SU-DHL-6 (cell line): ENCODE results near the gene MDM1.

ENCODE experiments used
- H2AFZ ChIP-seq: fragments of 200-600 bp; sonication (generic); 2 replicates; pipeline ENCODE4 v1.6.1; 2014; ENCODE audit warnings: low read depth, mild to moderate bottlenecking, moderate library complexity, mixed read lengths, antibody characterized with exemption, low read length; ENCODE audit not compliant: severe bottlenecking
- H3F3A ChIP-seq: fragments of 200-600 bp; shearing (Covaris generic); 2 replicates; pipeline ENCODE4 v1.6.0; 2016; ENCODE audit warnings: antibody characterized with exemption, mild to moderate bottlenecking; ENCODE audit not compliant: insufficient read depth
- H3K27ac ChIP-seq: fragments of 200-600 bp; sonication (generic); 2 replicates; pipeline ENCODE4 v1.5.1; 2016; ENCODE audit warnings: low read depth, mild to moderate bottlenecking, low read length, moderate library complexity, mixed read lengths
- H3K27me3 ChIP-seq: fragments of 200-600 bp; sonication (generic), shearing (Covaris generic); 2 replicates; pipeline ENCODE4 v1.6.0; 2014; ENCODE audit warnings: mild to moderate bottlenecking, low read length
- H3K36me3 ChIP-seq: fragments of 200-600 bp; sonication (generic); 2 replicates; pipeline ENCODE4 v1.6.1; 2014; ENCODE audit warnings: mild to moderate bottlenecking, low read length, mixed read lengths
- H3K4me2 ChIP-seq: fragments of 300-600, 200-600 bp; shearing (Covaris generic), sonication (generic); 2 replicates; pipeline ENCODE4 v1.6.0; 2014; ENCODE audit warnings: low read length, low read depth, mild to moderate bottlenecking; ENCODE audit not compliant: poor library complexity, severe bottlenecking
- H3K4me3 ChIP-seq: fragments of 200-600 bp; sonication (generic); 2 replicates; pipeline ENCODE4 v1.5.1; 2014; ENCODE audit warnings: antibody characterized with exemption, low read length, mild to moderate bottlenecking, mixed read lengths; ENCODE audit not compliant: insufficient read depth, poor library complexity, severe bottlenecking
- H3K79me2 ChIP-seq: fragments of 200-600 bp; sonication (generic); 2 replicates; pipeline ENCODE4 v1.6.1; 2014; ENCODE audit warnings: mild to moderate bottlenecking, low read length, moderate library complexity; ENCODE audit not compliant: insufficient read depth
- H3K9ac ChIP-seq: fragments of 200-600 bp; sonication (generic); 2 replicates; pipeline ENCODE4 v1.7.0; 2014; ENCODE audit warnings: mild to moderate bottlenecking, low read length
- H3K9me2 ChIP-seq: fragments of 200-600 bp; sonication (generic); replicated peaks from 2 replicates; pipeline ENCODE4 v1.6.1; 2014; ENCODE audit warnings: low read length; ENCODE audit not compliant: insufficient read depth
- H3K9me3 ChIP-seq: fragments of 200-600 bp; sonication (generic); 2 replicates; pipeline ENCODE4 v1.6.1; 2014; ENCODE audit warnings: low read length, mixed read lengths; ENCODE audit not compliant: insufficient read depth
- H4K20me1 ChIP-seq: fragments of 200-600 bp; sonication (generic); 2 replicates; pipeline ENCODE4 v1.6.1; 2014; ENCODE audit warnings: low read depth, mild to moderate bottlenecking, antibody characterized with exemption, low read length, moderate library complexity, mixed read lengths
- CTCF ChIP-seq: fragments of 200-600 bp; sonication (generic); IDR thresholded peaks from one replicate; pipeline ENCODE4 v1.5.1; 2017; ENCODE audit warnings: antibody characterized with exemption, mild to moderate bottlenecking, low read length, moderate library complexity; ENCODE audit not compliant: insufficient read depth, poor library complexity, severe bottlenecking
- EZH2phosphoT487 ChIP-seq: fragments of 200-600 bp; sonication (generic), shearing (Covaris generic); conservative IDR thresholded peaks from 2 replicates; pipeline ENCODE4 v1.6.1; 2018; ENCODE audit warnings: mild to moderate bottlenecking, antibody characterized with exemption, low read length, moderate library complexity, mixed read lengths

The MDM1 gene

DNA sequence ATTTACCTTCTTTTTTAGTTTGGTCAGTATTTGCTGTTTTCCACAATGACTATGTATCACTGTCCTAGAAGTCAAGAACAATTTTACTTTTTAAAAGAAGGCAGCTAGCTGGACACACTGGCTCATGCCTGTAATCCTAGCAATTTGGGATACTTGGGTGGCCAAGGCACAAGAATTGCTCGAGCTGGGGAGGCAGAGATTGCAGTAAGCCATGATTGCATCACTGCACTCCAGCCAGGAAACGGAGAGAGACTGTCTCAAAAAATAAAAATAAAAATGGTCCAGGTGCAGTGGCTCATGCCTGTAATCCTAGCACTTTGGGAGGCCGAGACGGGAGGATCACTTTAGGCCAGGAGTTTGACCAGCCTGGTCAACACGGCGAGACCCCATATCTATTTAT is 28.3 kb downstream of the MDM1 start:
- TF ChIP-seq EZH2phosphoT487 (no peak), CTCF (no peak)
- Histone ChIP-seq H3K4me3 (no peak overlapping the region), H3K27me3 (no peaks in the 10 kb centered on the region), H3F3A (no peaks in the 10 kb centered on the region), H3K9ac (no peak overlapping the region), H4K20me1 (no peaks in the 10 kb centered on the region), H3K27ac (no peak overlapping the region), H3K79me2 (0 out of 2 replicates have a peak, but pooled peaks cover under 1% of the 10 kb centered on the region), H3K9me3 (no peaks in the 10 kb centered on the region), H3K4me2 (no peak overlapping the region), H3K36me3 (peaks cover 10% of the 10 kb centered on the region), H2AFZ (no peak overlapping the region), H3K9me2 (no peaks in the 10 kb centered on the region)

- H3K9me3 ChIP-seq, result no peaks in the 10 kb centered on the region
- H4K20me1 ChIP-seq, result no peaks in the 10 kb centered on the region
- H3K4me2 ChIP-seq, result no peak overlapping the region
- H3K4me3 ChIP-seq, result no peak overlapping the region
- H3F3A ChIP-seq, result no peaks in the 10 kb centered on the region
- no peaks in the 10 kb centered on the region for H3K27me3 ChIP-seq
- TF ChIP-seq CTCF (no peak), EZH2phosphoT487 (no peak)
- no peak overlapping the region for H3K9ac ChIP-seq
- H3K9me2 ChIP-seq, result no peaks in the 10 kb centered on the region
- no peak overlapping the region for H3K27ac ChIP-seq
- H3K36me3 ChIP-seq, result peaks cover 16% of the 10 kb centered on the region
- no peak overlapping the region for H2AFZ ChIP-seq
- 0 out of 2 replicates have a peak, but pooled peaks cover 3% of the 10 kb centered on the region for H3K79me2 ChIP-seq
Observed at GRCh38 chr12:68297929-68298328, 34.2 kb downstream of the MDM1 start.

GRCh38 chr12:68294251-68294650 is 37.9 kb downstream of the MDM1 start:
- Histone ChIP-seq H3K4me2 (no peak overlapping the region), H4K20me1 (no peaks in the 10 kb centered on the region), H3K27ac (no peak overlapping the region), H2AFZ (no peak overlapping the region), H3K27me3 (no peaks in the 10 kb centered on the region), H3K9me3 (no peaks in the 10 kb centered on the region), H3K9me2 (no peaks in the 10 kb centered on the region), H3K9ac (no peak overlapping the region), H3F3A (no peaks in the 10 kb centered on the region), H3K4me3 (no peak overlapping the region), H3K79me2 (0 out of 2 replicates have a peak, but pooled peaks cover 3% of the 10 kb centered on the region), H3K36me3 (peaks cover 16% of the 10 kb centered on the region)
- TF ChIP-seq EZH2phosphoT487 (no peak), CTCF (no peak)
